ENCODE results near the gene ACSL1. TPM values are rescaled to one million over a fixed set of nuclear protein-coding genes. Genes with fewer than 3 reads are reported as not detected.

ACSL1 gene
- total RNA-seq, 1 experiment from 2014 or later, result 3.5 TPM

DNA sequence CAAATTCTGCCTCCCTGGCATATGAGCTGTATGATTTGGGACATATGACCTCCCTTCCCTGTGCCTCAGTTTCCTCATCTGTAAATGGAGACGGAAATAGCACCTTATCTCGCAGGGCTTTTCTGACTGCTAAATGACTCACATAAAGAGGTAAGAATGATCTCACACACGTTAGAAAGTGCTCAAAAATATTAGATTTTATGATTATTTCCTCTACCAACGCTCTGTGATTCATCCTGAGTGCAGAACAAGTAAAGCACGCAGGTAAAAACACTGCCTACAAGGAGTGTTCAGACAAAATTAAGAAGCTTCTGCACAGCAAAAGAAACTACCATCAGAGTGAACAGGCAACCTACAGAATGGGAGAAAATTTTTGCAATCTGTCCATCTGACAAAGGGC lies 21.1 kb downstream of the ACSL1 start:
- H3K18ac ChIP-seq (ENCODE audit: insufficient read length, low read depth, low read length), result no peak overlapping the region
- no peak overlapping the region for H2AFZ ChIP-seq (ENCODE audit: low read length)
- no peaks in the 10 kb centered on the region for H3K27me3 ChIP-seq (ENCODE audit: insufficient read depth, low read length)
- no peak overlapping the region for H2AK5ac ChIP-seq (ENCODE audit: insufficient read length, low read length)
- H2BK12ac ChIP-seq (ENCODE audit: insufficient read length, low read depth, low read length), result no peak overlapping the region
- H3K4me2 ChIP-seq (ENCODE audit: insufficient read depth, insufficient read length, low read length), result no peak overlapping the region
- H2BK5ac ChIP-seq (ENCODE audit: insufficient read length, low read length), result no peak overlapping the region
- H3K27ac Mint-ChIP-seq, result no peak overlapping the region
- no peak overlapping the region for H4K8ac ChIP-seq (replicated peaks; ENCODE audit: insufficient read length, low read depth, low read length)
- no peak overlapping the region for H3K9ac ChIP-seq (ENCODE audit: extremely low read depth, insufficient read length, low read length)
- H3K79me2 ChIP-seq (ENCODE audit: insufficient read depth, low read length), result no peaks in the 10 kb centered on the region
- H4K91ac ChIP-seq (ENCODE audit: insufficient read length, low read depth, low read length), result no peak overlapping the region
- TF ChIP-seq, protein P1, sequence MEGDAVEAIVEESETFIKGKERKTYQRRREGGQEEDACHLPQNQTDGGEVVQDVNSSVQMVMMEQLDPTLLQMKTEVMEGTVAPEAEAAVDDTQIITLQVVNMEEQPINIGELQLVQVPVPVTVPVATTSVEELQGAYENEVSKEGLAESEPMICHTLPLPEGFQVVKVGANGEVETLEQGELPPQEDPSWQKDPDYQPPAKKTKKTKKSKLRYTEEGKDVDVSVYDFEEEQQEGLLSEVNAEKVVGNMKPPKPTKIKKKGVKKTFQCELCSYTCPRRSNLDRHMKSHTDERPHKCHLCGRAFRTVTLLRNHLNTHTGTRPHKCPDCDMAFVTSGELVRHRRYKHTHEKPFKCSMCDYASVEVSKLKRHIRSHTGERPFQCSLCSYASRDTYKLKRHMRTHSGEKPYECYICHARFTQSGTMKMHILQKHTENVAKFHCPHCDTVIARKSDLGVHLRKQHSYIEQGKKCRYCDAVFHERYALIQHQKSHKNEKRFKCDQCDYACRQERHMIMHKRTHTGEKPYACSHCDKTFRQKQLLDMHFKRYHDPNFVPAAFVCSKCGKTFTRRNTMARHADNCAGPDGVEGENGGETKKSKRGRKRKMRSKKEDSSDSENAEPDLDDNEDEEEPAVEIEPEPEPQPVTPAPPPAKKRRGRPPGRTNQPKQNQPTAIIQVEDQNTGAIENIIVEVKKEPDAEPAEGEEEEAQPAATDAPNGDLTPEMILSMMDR (conservative IDR thresholded peaks at IDR 0.05), result no peak
- no peak for DNase-seq
- no peak overlapping the region for H3K27ac ChIP-seq (ENCODE audit: insufficient read length, low read depth, low read length)
- no peaks in the 10 kb centered on the region for H3K36me3 Mint-ChIP-seq (ENCODE audit: insufficient read depth in 1 of 3, low read depth in 3 of 3)
- H3K4me3 Mint-ChIP-seq, result no peak overlapping the region
- no peaks in the 10 kb centered on the region for H3K9me3 ChIP-seq (ENCODE audit: control insufficient read depth, low read depth, low read length)
- no peaks in the 10 kb centered on the region for H3K9me3 Mint-ChIP-seq
- H3K79me1 ChIP-seq (ENCODE audit: insufficient read depth, low read depth, low read length, poor library complexity, severe bottlenecking), result no peaks in the 10 kb centered on the region
- peaks cover 30 to 32% of the 10 kb centered on the region in 2 experiments for H3K4me1 Mint-ChIP-seq
- H2BK20ac ChIP-seq (ENCODE audit: low read depth, low read length, poor library complexity, severe bottlenecking), result no peak overlapping the region
- no peaks in the 10 kb centered on the region for H3K23me2 ChIP-seq (ENCODE audit: insufficient read length, low read depth, low read length, poor library complexity, severe bottlenecking)
- no peak overlapping the region for H3T11ph ChIP-seq (ENCODE audit: low read length)
- no peaks in the 10 kb centered on the region for H4K20me1 ChIP-seq (ENCODE audit: control insufficient read depth, insufficient read depth, insufficient read length)
- no CpG with 5 or more reads among the region's 5 CpGs for WGBS (ENCODE audit: extremely low coverage, insufficient read length, low lambda C conversion rate)
- no peak overlapping the region for H3K56ac ChIP-seq (ENCODE audit: insufficient read length, low read depth, low read length)
- H2BK120ac ChIP-seq (ENCODE audit: low read depth, low read length, poor library complexity, severe bottlenecking), result no peak overlapping the region
- H3K23ac ChIP-seq (ENCODE audit: insufficient read length, low read depth, low read length), result no peak overlapping the region
- H4K5ac ChIP-seq (ENCODE audit: insufficient read length, low read depth, low read length), result no peak overlapping the region
- H3K14ac ChIP-seq (ENCODE audit: insufficient read depth, low read length), result no peak overlapping the region
- H3K4me1 ChIP-seq (ENCODE audit: insufficient read depth, low read length), result peaks cover 6% of the 10 kb centered on the region
- H2BK15ac ChIP-seq (ENCODE audit: low read depth, low read length), result no peak overlapping the region
- no peak overlapping the region for H3K4ac ChIP-seq (ENCODE audit: low read depth, low read length)
- peaks cover 10% of the 10 kb centered on the region for H3K27me3 Mint-ChIP-seq (ENCODE audit: low read depth)
